IMR-90 (cell line): ENCODE results near the gene CYGB. TPM values are rescaled to one million over a fixed set of nuclear protein-coding genes. Genes with fewer than 3 reads are reported as not detected.
A peak's percentile ranks its signal among the peaks of the same experiment; 100 is the strongest.

Experiments used
- ATAC-seq: fragments of 200-7000 bp; cut with Tn5 transposase; 2 replicates; pipeline ENCODE4 v1.9.1; 2020; ENCODE audit warnings: low read depth, mild to moderate bottlenecking, moderate library complexity
- BruUV-seq: library from RNA; stranded (reverse); fragments of 400-500 nt; replicated peaks from 2 replicates; lab custom pipeline; 2021; lab: Mats Ljungman, UMichigan
- CTCF ChIA-PET: fragments of 300-600 bp; formaldehyde crosslinking; extraction: SDS; loops from one replicate; lab custom pipeline; 2021; ENCODE audit warnings: antibody characterized with exemption; lab: Yijun Ruan, JAX
- POLR2A ChIA-PET: fragments of 300-600 bp; sonication (Branson Sonifier 250); formaldehyde crosslinking; loops from one replicate; lab custom pipeline; 2022; ENCODE audit warnings: antibody characterized with exemption; ENCODE audit not compliant: unreplicated experiment; lab: Charles Lee
- DNase-seq: peaks from one replicate; pipeline ENCODE4 v3.0.0; 2013
- H2AFZ ChIP-seq: replicated peaks from 2 replicates; pipeline ENCODE3; 2013; ENCODE audit warnings: low read length, mild to moderate bottlenecking; ENCODE audit not compliant: poor library complexity
- H2AK5ac ChIP-seq: 2 replicates; pipeline ENCODE4 v1.6.1; 2013; ENCODE audit warnings: low read depth, low read length, inconsistent platforms
- H2AK9ac ChIP-seq: replicated peaks from 2 replicates; pipeline ENCODE3; 2013; ENCODE audit warnings: mild to moderate bottlenecking, low read depth, low read length, moderate library complexity; ENCODE audit not compliant: poor library complexity
- H2BK120ac ChIP-seq: 2 replicates; pipeline ENCODE4 v1.6.1; 2013; ENCODE audit warnings: low read depth, low read length, inconsistent platforms
- H2BK15ac ChIP-seq: 3 replicates; pipeline ENCODE4 v1.6.1; 2013; ENCODE audit warnings: low read depth, low read length, inconsistent platforms
- H2BK20ac ChIP-seq: 2 replicates; pipeline ENCODE4 v1.6.1; 2013; ENCODE audit warnings: low read depth, mild to moderate bottlenecking, inconsistent platforms, low read length, moderate library complexity
- H2BK5ac ChIP-seq: 2 replicates; pipeline ENCODE4 v1.6.1; 2013; ENCODE audit warnings: mild to moderate bottlenecking, low read depth, low read length, inconsistent platforms; ENCODE audit not compliant: poor library complexity, severe bottlenecking
- H3K14ac ChIP-seq: replicated peaks from 2 replicates; pipeline ENCODE4 v1.6.1; 2013; ENCODE audit warnings: low read depth, low read length, inconsistent platforms
- H3K18ac ChIP-seq: 2 replicates; pipeline ENCODE4 v1.6.1; 2013; ENCODE audit warnings: low read depth, low read length, control low read depth
- H3K23ac ChIP-seq: 2 replicates; pipeline ENCODE4 v1.6.1; 2013; ENCODE audit warnings: low read depth, low read length, inconsistent platforms
- H3K27ac ChIP-seq: 2 replicates; pipeline ENCODE4 v1.5.1; 2013; ENCODE audit warnings: mild to moderate bottlenecking, control low read depth, low read length; ENCODE audit not compliant: insufficient read depth
- H3K27me3 ChIP-seq: 2 replicates; pipeline ENCODE4 v1.6.1; 2013; ENCODE audit warnings: low read length; ENCODE audit not compliant: control insufficient read depth, insufficient read depth
- H3K36me3 ChIP-seq: 2 replicates; pipeline ENCODE4 v1.6.1; 2013; ENCODE audit warnings: low read length, mixed read lengths; ENCODE audit not compliant: control insufficient read depth, insufficient read depth
- H3K4ac ChIP-seq: 2 replicates; pipeline ENCODE4 v1.6.1; 2013; ENCODE audit warnings: low read depth, low read length, inconsistent platforms
- H3K4me1 ChIP-seq: 2 replicates; pipeline ENCODE4 v1.6.1; 2013; ENCODE audit warnings: low read length, mixed read lengths; ENCODE audit not compliant: control insufficient read depth, insufficient read depth
- H3K4me2 ChIP-seq: 2 replicates; pipeline ENCODE4 v1.6.1; 2013; ENCODE audit warnings: low read depth, mild to moderate bottlenecking, control low read depth, low read length, moderate library complexity
- H3K4me3 ChIP-seq: 2 replicates; pipeline ENCODE4 v1.5.1; 2013; ENCODE audit warnings: low read depth, mild to moderate bottlenecking, control low read depth, low read length, moderate library complexity; ENCODE audit not compliant: insufficient read depth
- H3K56ac ChIP-seq: 2 replicates; pipeline ENCODE4 v1.6.1; 2013; ENCODE audit warnings: low read length, inconsistent platforms; ENCODE audit not compliant: insufficient read depth; ENCODE audit errors: extremely low read depth
- H3K79me1 ChIP-seq, 2 experiments: 2 replicates each; pipeline ENCODE4 v1.6.1; 2013; ENCODE audit warnings: low read length in 2 of 2, inconsistent platforms in 1 of 2, low read depth in 1 of 2
- H3K9ac ChIP-seq: 2 replicates; pipeline ENCODE4 v1.6.1; 2013; ENCODE audit warnings: low read depth, low read length, control low read depth
- H3K9me1 ChIP-seq: 2 replicates; pipeline ENCODE4 v1.6.1; 2013; ENCODE audit warnings: low read length, inconsistent platforms; ENCODE audit not compliant: insufficient read depth
- H3K9me3 ChIP-seq: 2 replicates; pipeline ENCODE4 v1.6.1; 2013; ENCODE audit warnings: low read length; ENCODE audit not compliant: control insufficient read depth, insufficient read depth
- H4K20me1 ChIP-seq: 2 replicates; pipeline ENCODE4 v1.6.1; 2013; ENCODE audit warnings: low read length, inconsistent platforms; ENCODE audit not compliant: insufficient read depth
- H4K5ac ChIP-seq: 2 replicates; pipeline ENCODE4 v1.6.1; 2013; ENCODE audit warnings: mild to moderate bottlenecking, low read depth, low read length, control low read depth
- H4K8ac ChIP-seq, 2 experiments: 2 replicates each; pipeline ENCODE4 v1.6.1; 2013; ENCODE audit warnings: low read depth in 2 of 2, low read length in 2 of 2, control low read depth in 1 of 2, inconsistent platforms in 1 of 2
- H4K91ac ChIP-seq: 2 replicates; pipeline ENCODE4 v1.6.1; 2013; ENCODE audit warnings: low read depth, low read length, inconsistent platforms; ENCODE audit not compliant: insufficient read depth
- BHLHE40 ChIP-seq: fragments of 150-350 bp; IDR thresholded peaks from 2 replicates; pipeline ENCODE4 v1.6.1; 2016; ENCODE audit warnings: mild to moderate bottlenecking, low read depth, low read length
- CEBPB ChIP-seq: IDR thresholded peaks from 2 replicates; pipeline ENCODE4 v1.6.1; 2012; ENCODE audit warnings: low read depth, low read length, improper control_type of control experiment
- ELK1 ChIP-seq: fragments of 150-350 bp; IDR thresholded peaks from 2 replicates; pipeline ENCODE4 v1.6.1; 2016; ENCODE audit warnings: low read depth, mild to moderate bottlenecking, low read length, moderate library complexity, borderline replicate concordance
- FOS ChIP-seq: fragments of 150-350 bp; IDR thresholded peaks from 2 replicates; pipeline ENCODE4 v1.6.1; 2016; ENCODE audit warnings: low read depth, low read length
- MAFK ChIP-seq: IDR thresholded peaks from 2 replicates; pipeline ENCODE4 v1.6.1; 2012; ENCODE audit warnings: low read depth, low read length, improper control_type of control experiment
- MAZ ChIP-seq: IDR thresholded peaks from 2 replicates; pipeline ENCODE4 v1.6.1; 2012; ENCODE audit warnings: low read depth, mild to moderate bottlenecking, low read length, improper control_type of control experiment, moderate library complexity, borderline replicate concordance
- MXI1 ChIP-seq: IDR thresholded peaks from 2 replicates; pipeline ENCODE4 v1.6.1; 2012; ENCODE audit warnings: low read depth, mild to moderate bottlenecking, low read length, moderate library complexity, borderline replicate concordance
- NFE2L2 ChIP-seq: fragments of 150-350 bp; IDR thresholded peaks from 2 replicates; pipeline ENCODE4 v1.6.1; 2016; ENCODE audit warnings: low read depth, mild to moderate bottlenecking, low read length
- POLR2A ChIP-seq: IDR thresholded peaks from 2 replicates; pipeline ENCODE4 v1.6.1; 2012; ENCODE audit warnings: mild to moderate bottlenecking, low read depth, low read length
- RAD21 ChIP-seq: IDR thresholded peaks from 2 replicates; pipeline ENCODE4 v1.6.1; 2012; ENCODE audit warnings: low read length, improper control_type of control experiment
- RCOR1 ChIP-seq: IDR thresholded peaks from 2 replicates; pipeline ENCODE4 v1.6.1; 2012; ENCODE audit warnings: mild to moderate bottlenecking, low read length, improper control_type of control experiment; ENCODE audit not compliant: insufficient replicate concordance
- RFX5 ChIP-seq: IDR thresholded peaks from 2 replicates; pipeline ENCODE4 v1.8.0; 2012; ENCODE audit warnings: low read depth, mild to moderate bottlenecking, low read length, moderate library complexity
- SMC3 ChIP-seq: fragments of 150-350 bp; IDR thresholded peaks from 2 replicates; pipeline ENCODE4 v1.6.1; 2016; ENCODE audit warnings: low read depth, mild to moderate bottlenecking, antibody characterized with exemption, low read length, moderate library complexity
- WGBS, 2 experiments: methylation state at CpG; one replicate each; pipeline versions ENCODE4 v1.1.5 to v1.1.7; 2013; ENCODE audit warnings: missing lambda C conversion rate in 2 of 2; ENCODE audit not compliant: insufficient read length in 1 of 2; ENCODE audit errors: extremely low coverage in 2 of 2; 5-methylcytosine and 5-hydroxymethylcytosine counted together
- dilution Hi-C: fragments of 300-500 bp; cut with HindIII; formaldehyde crosslinking; loops from one replicate; pipeline ENCODE4 v1.14.3; 2018; ENCODE audit warnings: low sequenced_read_pairs; ENCODE audit not compliant: unreplicated experiment
- in situ Hi-C: fragments of 300-500 bp; cut with MboI; formaldehyde crosslinking; loops from 3 replicates; pipeline ENCODE4 v1.14.3; 2019; ENCODE audit warnings: low sequenced_read_pairs, inconsistent platforms, mixed read lengths
- intact Hi-C: fragments of 100-400 bp; cut with micrococcal nuclease; formaldehyde crosslinking; loops from 2 replicates; pipeline ENCODE4 v1.10.0; 2022
- polyA plus RNA-seq, 3 experiments: library from polyadenylated mRNA; depleted of rRNA; stranded (reverse); fragments of >200 nt; gene quantifications; 2 replicates each; pipeline ENCODE4 v1.2.3, GENCODE V29; 2012; ENCODE audit warnings: low replicate concordance in 1 of 3
- total RNA-seq: library from RNA; depleted of rRNA; stranded (reverse); fragments of >200 nt; gene quantifications from 2 replicates; pipeline ENCODE4 v1.2.3, GENCODE V29; 2012
- TF ChIP-seq, protein P1 (sequence below): fragments of 150-350 bp; IDR thresholded peaks from 2 replicates; pipeline ENCODE4 v1.6.1; 2017; ENCODE audit warnings: mild to moderate bottlenecking, antibody characterized with exemption, low read length, low read depth
- TF ChIP-seq, protein P2 (sequence below): conservative IDR thresholded peaks from 2 replicates; pipeline ENCODE4 v1.5.1; 2012; ENCODE audit warnings: mild to moderate bottlenecking, low read depth, low read length, improper control_type of control experiment

CYGB gene
- total and polyA plus RNA-seq, 2 of the 4 experiments (the other 2 are of a cell fraction) = 1.3 to 2.9 TPM

- WGBS, 2 experiments = no CpG with 5 or more reads among the region's 3 CpGs
- peak overlapping the region; percentile 87 for H3K4ac ChIP-seq
- H4K8ac ChIP-seq = peak overlapping the region; percentile 3 to 47; a peak in 3 of 4 replicates
- ATAC-seq (peak; percentile 79), DNase-seq (peak; percentile 85)
- H3K27ac ChIP-seq = peak overlapping the region; percentile 38
- CTCF ChIA-PET = interaction anchor here (0.6 to 1.4 kb wide), 12 partner anchors 10 to 204 kb away, joined by 3 to 9 read pairs (median 4); partner anchors contain the start of gene UBE2O
- H3K56ac ChIP-seq = 0 out of 2 replicates have a peak overlapping the region, but pooled peaks have one; percentile 34
- H3K18ac ChIP-seq = peak overlapping the region; percentile 48
- peaks cover 6% of the 10 kb centered on the region; the same call in 1 of the 2 replicates for H4K20me1 ChIP-seq
- no peaks in the 10 kb centered on the region for H3K27me3 ChIP-seq
- peak overlapping the region; percentile 99 for H2AK5ac ChIP-seq
- H2BK20ac ChIP-seq = peak overlapping the region; percentile 86
- peak overlapping the region; percentile 60 for H2BK5ac ChIP-seq
- no TSS peak for BruUV-seq
- H3K9me1 ChIP-seq = peaks cover 18% of the 10 kb centered on the region
- H3K9ac ChIP-seq = peak overlapping the region; percentile 3; the same call in 1 of the 2 replicates
- peak overlapping the region; percentile 29 for H3K4me2 ChIP-seq
- peak overlapping the region; percentile 71 for H2AFZ ChIP-seq
- dilution Hi-C loops = no loop called here
- no peak overlapping the region for H3K4me3 ChIP-seq
- in situ Hi-C loops = no loop called here
- H2AK9ac ChIP-seq = peak overlapping the region; percentile 57
- peak overlapping the region; percentile 48 for H4K91ac ChIP-seq
- H3K36me3 ChIP-seq = no peaks in the 10 kb centered on the region
- H3K4me1 ChIP-seq = peaks cover 20% of the 10 kb centered on the region
- intact Hi-C loops = loop anchor here (1.0 kb wide), 2 partner anchors 24 to 81 kb away; no protein-coding TSS in a partner anchor
- H3K79me1 ChIP-seq = 0 out of 4 replicates have a peak, but pooled peaks cover 0 to 12% of the 10 kb centered on the region in 2 experiments
- H2BK15ac ChIP-seq = peak overlapping the region; percentile 39; the same call in 2 of the 3 replicates
- H2BK120ac ChIP-seq = peak overlapping the region; percentile 87
- H3K23ac ChIP-seq = peak overlapping the region; percentile 46; the same call in 1 of the 2 replicates
- peak overlapping the region; percentile 67 for H3K14ac ChIP-seq
- H4K5ac ChIP-seq = peak overlapping the region; percentile 6; the same call in 1 of the 2 replicates
- H3K9me3 ChIP-seq = no peaks in the 10 kb centered on the region
- POLR2A ChIA-PET = no interaction called here
- TF ChIP-seq MAFK = no peak
- no peak for TF ChIP-seq RFX5
- TF ChIP-seq, protein P1, sequence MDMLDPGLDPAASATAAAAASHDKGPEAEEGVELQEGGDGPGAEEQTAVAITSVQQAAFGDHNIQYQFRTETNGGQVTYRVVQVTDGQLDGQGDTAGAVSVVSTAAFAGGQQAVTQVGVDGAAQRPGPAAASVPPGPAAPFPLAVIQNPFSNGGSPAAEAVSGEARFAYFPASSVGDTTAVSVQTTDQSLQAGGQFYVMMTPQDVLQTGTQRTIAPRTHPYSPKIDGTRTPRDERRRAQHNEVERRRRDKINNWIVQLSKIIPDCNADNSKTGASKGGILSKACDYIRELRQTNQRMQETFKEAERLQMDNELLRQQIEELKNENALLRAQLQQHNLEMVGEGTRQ = peak; percentile 87
- no peak for TF ChIP-seq RCOR1
- TF ChIP-seq ELK1 = no peak
- no peak for TF ChIP-seq MAZ
- no peak for TF ChIP-seq FOS
- TF ChIP-seq RAD21 = peak; percentile 85
- TF ChIP-seq BHLHE40 = no peak
- TF ChIP-seq MXI1 = no peak
- peak; percentile 87 for TF ChIP-seq SMC3
- TF ChIP-seq, protein P2, sequence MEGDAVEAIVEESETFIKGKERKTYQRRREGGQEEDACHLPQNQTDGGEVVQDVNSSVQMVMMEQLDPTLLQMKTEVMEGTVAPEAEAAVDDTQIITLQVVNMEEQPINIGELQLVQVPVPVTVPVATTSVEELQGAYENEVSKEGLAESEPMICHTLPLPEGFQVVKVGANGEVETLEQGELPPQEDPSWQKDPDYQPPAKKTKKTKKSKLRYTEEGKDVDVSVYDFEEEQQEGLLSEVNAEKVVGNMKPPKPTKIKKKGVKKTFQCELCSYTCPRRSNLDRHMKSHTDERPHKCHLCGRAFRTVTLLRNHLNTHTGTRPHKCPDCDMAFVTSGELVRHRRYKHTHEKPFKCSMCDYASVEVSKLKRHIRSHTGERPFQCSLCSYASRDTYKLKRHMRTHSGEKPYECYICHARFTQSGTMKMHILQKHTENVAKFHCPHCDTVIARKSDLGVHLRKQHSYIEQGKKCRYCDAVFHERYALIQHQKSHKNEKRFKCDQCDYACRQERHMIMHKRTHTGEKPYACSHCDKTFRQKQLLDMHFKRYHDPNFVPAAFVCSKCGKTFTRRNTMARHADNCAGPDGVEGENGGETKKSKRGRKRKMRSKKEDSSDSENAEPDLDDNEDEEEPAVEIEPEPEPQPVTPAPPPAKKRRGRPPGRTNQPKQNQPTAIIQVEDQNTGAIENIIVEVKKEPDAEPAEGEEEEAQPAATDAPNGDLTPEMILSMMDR = peak; percentile 88
- TF ChIP-seq POLR2A = no peak
- no peak for TF ChIP-seq CEBPB
- no peak for TF ChIP-seq NFE2L2
These were observed 9.7 kb upstream of the CYGB start for GRCh38 chr17:76547183-76547641.
